Measurements from ENCODE around the gene CACNA2D3. TPM values are rescaled to one million over a fixed set of nuclear protein-coding genes. Genes with fewer than 3 reads are reported as not detected.

The CACNA2D3 gene
- polyA plus RNA-seq, 1 donor from 2014 or later: 26.2 TPM

DNA sequence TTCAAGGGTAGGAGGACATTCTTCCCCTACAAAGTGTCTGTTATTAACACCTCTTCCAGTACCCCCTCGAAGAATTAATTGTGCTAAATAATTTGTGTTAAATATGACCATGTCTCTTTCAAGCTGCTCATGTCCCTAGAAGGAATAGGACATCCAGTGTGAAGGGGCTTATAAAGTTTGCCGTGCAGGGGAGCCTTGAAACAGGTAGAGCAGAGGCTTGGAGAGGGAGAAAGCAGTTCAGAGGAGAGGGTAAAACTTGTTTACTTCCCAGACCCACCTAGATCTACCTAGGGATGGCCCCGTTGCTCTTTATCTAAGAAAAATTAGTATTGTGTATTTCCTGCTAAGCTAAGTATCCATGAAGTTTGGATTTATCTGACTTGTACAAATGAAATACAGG is 114.8 kb downstream of the CACNA2D3 start:
- no peaks in the 10 kb centered on the region for H3F3A ChIP-seq (ENCODE audit: insufficient read depth, low read length, poor library complexity, severe bottlenecking)
- H3K79me2 ChIP-seq (replicated peaks; ENCODE audit: insufficient read depth, low read length): no peaks in the 10 kb centered on the region
- H3K27ac ChIP-seq (ENCODE audit: low read length): no peak overlapping the region
- no peaks in the 10 kb centered on the region for H3K27me3 ChIP-seq (ENCODE audit: insufficient read depth, low read depth, low read length)
- no peak overlapping the region for H3K9ac ChIP-seq (ENCODE audit: low read length)
- TF ChIP-seq, protein P1, sequence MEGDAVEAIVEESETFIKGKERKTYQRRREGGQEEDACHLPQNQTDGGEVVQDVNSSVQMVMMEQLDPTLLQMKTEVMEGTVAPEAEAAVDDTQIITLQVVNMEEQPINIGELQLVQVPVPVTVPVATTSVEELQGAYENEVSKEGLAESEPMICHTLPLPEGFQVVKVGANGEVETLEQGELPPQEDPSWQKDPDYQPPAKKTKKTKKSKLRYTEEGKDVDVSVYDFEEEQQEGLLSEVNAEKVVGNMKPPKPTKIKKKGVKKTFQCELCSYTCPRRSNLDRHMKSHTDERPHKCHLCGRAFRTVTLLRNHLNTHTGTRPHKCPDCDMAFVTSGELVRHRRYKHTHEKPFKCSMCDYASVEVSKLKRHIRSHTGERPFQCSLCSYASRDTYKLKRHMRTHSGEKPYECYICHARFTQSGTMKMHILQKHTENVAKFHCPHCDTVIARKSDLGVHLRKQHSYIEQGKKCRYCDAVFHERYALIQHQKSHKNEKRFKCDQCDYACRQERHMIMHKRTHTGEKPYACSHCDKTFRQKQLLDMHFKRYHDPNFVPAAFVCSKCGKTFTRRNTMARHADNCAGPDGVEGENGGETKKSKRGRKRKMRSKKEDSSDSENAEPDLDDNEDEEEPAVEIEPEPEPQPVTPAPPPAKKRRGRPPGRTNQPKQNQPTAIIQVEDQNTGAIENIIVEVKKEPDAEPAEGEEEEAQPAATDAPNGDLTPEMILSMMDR (IDR thresholded peaks at IDR 0.05; ENCODE audit: poor library complexity, severe bottlenecking): no peak
- TF ChIP-seq SMC3 (conservative IDR thresholded peaks at IDR 0.05; ENCODE audit: poor library complexity) (no peak), EZH2 (IDR thresholded peaks at IDR 0.05; ENCODE audit: borderline replicate concordance, insufficient read depth, low read length, poor library complexity, severe bottlenecking) (no peak), MXI1 (conservative IDR thresholded peaks at IDR 0.05; ENCODE audit: poor library complexity, severe bottlenecking) (no peak), EP300 (conservative IDR thresholded peaks at IDR 0.05; ENCODE audit: poor library complexity, severe bottlenecking) (no peak), RAD21 (conservative IDR thresholded peaks at IDR 0.05) (no peak), POLR2AphosphoS5 (IDR thresholded peaks at IDR 0.05) (no peak), TAF1 (IDR thresholded peaks at IDR 0.05; ENCODE audit: low read depth) (no peak)
- TF ChIP-seq, protein P2, sequence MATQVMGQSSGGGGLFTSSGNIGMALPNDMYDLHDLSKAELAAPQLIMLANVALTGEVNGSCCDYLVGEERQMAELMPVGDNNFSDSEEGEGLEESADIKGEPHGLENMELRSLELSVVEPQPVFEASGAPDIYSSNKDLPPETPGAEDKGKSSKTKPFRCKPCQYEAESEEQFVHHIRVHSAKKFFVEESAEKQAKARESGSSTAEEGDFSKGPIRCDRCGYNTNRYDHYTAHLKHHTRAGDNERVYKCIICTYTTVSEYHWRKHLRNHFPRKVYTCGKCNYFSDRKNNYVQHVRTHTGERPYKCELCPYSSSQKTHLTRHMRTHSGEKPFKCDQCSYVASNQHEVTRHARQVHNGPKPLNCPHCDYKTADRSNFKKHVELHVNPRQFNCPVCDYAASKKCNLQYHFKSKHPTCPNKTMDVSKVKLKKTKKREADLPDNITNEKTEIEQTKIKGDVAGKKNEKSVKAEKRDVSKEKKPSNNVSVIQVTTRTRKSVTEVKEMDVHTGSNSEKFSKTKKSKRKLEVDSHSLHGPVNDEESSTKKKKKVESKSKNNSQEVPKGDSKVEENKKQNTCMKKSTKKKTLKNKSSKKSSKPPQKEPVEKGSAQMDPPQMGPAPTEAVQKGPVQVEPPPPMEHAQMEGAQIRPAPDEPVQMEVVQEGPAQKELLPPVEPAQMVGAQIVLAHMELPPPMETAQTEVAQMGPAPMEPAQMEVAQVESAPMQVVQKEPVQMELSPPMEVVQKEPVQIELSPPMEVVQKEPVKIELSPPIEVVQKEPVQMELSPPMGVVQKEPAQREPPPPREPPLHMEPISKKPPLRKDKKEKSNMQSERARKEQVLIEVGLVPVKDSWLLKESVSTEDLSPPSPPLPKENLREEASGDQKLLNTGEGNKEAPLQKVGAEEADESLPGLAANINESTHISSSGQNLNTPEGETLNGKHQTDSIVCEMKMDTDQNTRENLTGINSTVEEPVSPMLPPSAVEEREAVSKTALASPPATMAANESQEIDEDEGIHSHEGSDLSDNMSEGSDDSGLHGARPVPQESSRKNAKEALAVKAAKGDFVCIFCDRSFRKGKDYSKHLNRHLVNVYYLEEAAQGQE (IDR thresholded peaks at IDR 0.05; ENCODE audit: borderline replicate concordance): no peak
- H3K9me2 ChIP-seq (ENCODE audit: insufficient read depth, low read length): no peaks in the 10 kb centered on the region
- no peak overlapping the region for H3K4me3 ChIP-seq (ENCODE audit: low read length)
- H4K20me1 ChIP-seq (ENCODE audit: insufficient read depth): no peaks in the 10 kb centered on the region
- H3K4me2 ChIP-seq (ENCODE audit: low read length): no peak overlapping the region
- H3K9me3 ChIP-seq (ENCODE audit: low read length): no peaks in the 10 kb centered on the region
- no peak overlapping the region for H2AFZ ChIP-seq (ENCODE audit: low read depth, low read length)
- no peaks in the 10 kb centered on the region for H3K36me3 ChIP-seq (ENCODE audit: insufficient read depth, low read length)

DNA sequence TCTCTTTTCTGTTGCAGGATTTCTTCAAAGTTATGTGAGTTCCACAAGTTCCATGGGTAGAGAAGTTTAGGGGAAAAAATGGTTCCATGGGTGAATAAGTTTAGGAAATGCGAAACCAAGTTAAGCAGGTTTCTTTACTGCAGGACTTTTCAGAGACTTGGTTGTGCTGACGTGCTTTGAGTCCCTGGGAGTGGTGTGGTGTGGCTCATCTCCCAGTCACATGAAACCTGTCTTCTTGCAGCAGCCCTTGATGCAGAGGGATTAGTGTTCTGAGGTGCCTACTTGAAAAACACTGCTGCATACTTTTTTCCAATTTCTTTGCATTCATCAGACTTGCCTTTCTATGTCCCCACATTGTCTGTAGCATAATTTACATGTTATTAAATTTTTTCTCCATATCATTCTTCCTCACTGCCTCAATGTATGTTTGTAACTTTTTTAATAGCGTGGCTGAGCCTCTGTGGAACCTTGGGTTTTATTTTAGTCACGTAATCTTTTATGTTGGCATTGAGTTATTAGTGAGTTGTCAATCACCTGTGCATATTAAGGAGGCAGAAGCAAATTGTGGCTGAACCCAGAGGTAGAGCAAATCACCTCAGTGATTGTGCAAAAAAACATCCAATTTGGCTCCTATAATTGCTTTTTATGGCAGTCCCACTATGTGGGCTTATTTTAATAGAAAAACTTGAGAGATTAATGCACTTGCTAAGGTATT is 115.6 kb downstream of the CACNA2D3 start:
- no peak for TF ChIP-seq EZH2 (IDR thresholded peaks at IDR 0.05; ENCODE audit: borderline replicate concordance, insufficient read depth, low read length, poor library complexity, severe bottlenecking)
- TF ChIP-seq EP300 (conservative IDR thresholded peaks at IDR 0.05; ENCODE audit: poor library complexity, severe bottlenecking): no peak
- no peak for TF ChIP-seq RAD21 (conservative IDR thresholded peaks at IDR 0.05)
- no peak for TF ChIP-seq MXI1 (conservative IDR thresholded peaks at IDR 0.05; ENCODE audit: poor library complexity, severe bottlenecking)
- TF ChIP-seq TAF1 (IDR thresholded peaks at IDR 0.05; ENCODE audit: low read depth): no peak
- TF ChIP-seq, protein P1 (IDR thresholded peaks at IDR 0.05; ENCODE audit: poor library complexity, severe bottlenecking): no peak
- TF ChIP-seq, protein P2 (IDR thresholded peaks at IDR 0.05; ENCODE audit: borderline replicate concordance): no peak
- TF ChIP-seq SMC3 (conservative IDR thresholded peaks at IDR 0.05; ENCODE audit: poor library complexity): no peak
- TF ChIP-seq POLR2AphosphoS5 (IDR thresholded peaks at IDR 0.05): no peak
- Histone ChIP-seq H3F3A (ENCODE audit: insufficient read depth, low read length, poor library complexity, severe bottlenecking) (no peaks in the 10 kb centered on the region), H3K79me2 (replicated peaks; ENCODE audit: insufficient read depth, low read length) (no peaks in the 10 kb centered on the region), H3K4me3 (ENCODE audit: low read length) (no peak overlapping the region), H3K36me3 (ENCODE audit: insufficient read depth, low read length) (no peaks in the 10 kb centered on the region), H2AFZ (ENCODE audit: low read depth, low read length) (no peak overlapping the region), H3K9me2 (ENCODE audit: insufficient read depth, low read length) (no peaks in the 10 kb centered on the region), H3K27me3 (ENCODE audit: insufficient read depth, low read depth, low read length) (no peaks in the 10 kb centered on the region), H3K9me3 (ENCODE audit: low read length) (no peaks in the 10 kb centered on the region), H3K27ac (ENCODE audit: low read length) (no peak overlapping the region), H3K9ac (ENCODE audit: low read length) (no peak overlapping the region), H3K4me2 (ENCODE audit: low read length) (no peak overlapping the region), H4K20me1 (ENCODE audit: insufficient read depth) (no peaks in the 10 kb centered on the region)

Data from neural cell (in vitro differentiated cells).